NCI-H2196 (cell line): ENCODE data around the gene PCDHB12.

Source experiments
- DNase-seq: peaks from one replicate; lab custom pipeline; 2025; ENCODE audit not compliant: unreplicated experiment; lab: John Stamatoyannopoulos, UW

The PCDHB12 gene

DNA sequence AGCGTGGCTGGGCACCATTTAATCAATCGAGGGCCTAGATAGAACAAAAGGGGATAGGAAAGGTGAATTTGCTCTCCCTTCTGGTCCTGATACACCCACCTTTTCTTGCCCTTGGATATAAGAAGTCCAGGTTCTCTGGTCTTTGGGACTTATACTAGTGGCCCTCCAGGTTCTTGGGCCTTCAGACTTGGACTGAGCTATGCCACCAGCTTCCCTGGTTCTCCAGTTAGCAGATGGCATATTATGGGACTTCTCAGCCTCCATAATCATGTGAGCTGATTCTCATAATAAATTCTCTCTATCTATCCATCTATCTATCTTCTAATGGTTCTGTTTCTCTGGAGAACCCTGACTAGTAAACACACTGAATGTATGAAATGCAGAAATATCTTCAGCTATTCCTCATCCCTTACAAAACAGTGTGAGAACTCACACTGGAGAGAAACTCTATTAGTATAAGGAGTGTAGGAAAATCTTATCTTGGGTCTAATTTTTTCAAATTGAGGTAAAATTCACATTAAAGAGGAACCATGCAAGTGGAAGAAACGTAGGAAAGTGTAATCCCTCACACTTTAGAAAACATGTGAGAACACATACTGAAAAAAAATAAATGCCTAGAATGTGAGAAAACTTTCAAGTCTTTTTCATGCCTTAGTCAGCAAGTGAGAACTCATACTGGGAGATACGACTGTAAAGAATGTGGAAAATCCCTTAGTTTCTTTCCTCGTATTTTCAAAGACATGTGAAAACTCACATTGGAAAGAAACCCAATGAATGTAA lies 52.1 kb downstream of the PCDHB12 start:
- no peak for DNase-seq

DNA sequence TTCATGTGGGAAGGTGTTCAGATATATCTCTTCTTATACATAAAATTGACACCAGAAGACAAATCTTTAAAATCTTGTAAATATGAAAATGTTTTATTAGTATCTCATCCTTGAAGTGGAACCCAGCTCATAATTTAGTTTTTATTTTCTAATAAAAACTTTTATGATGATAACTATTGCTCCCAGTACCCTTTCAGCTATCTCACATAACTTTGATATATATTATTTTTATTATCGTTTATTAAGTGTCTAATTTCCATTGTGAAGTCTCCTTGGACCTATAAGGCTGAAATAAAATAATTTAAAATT lies 52.7 kb downstream of the PCDHB12 start:
- no peak for DNase-seq
